K562 (cell line): ENCODE results near the gene MYH9. TPM values are rescaled to one million over a fixed set of nuclear protein-coding genes. Genes with fewer than 3 reads are reported as not detected.
"Not testable (repeated sequence)": the region's sequence is repeated elsewhere in the genome, so short reads cannot be mapped to it uniquely, and the experiment has no call there.

Experiments
- ATAC-seq: fragments of 200-7000 bp; cut with Tn5 transposase; 3 replicates; pipeline ENCODE4 v1.9.1; 2020; ENCODE audit warnings: moderate library complexity
- BruUV-seq: library from RNA; stranded (reverse); fragments of 400-500 nt; replicated peaks from 2 replicates; lab custom pipeline; 2021; lab: Mats Ljungman, UMichigan
- CTCF ChIA-PET: fragments of 300-600 bp; formaldehyde crosslinking; extraction: SDS; loops from one replicate; lab custom pipeline; 2021; ENCODE audit warnings: low intra/inter-chr PET ratio; lab: Yijun Ruan, JAX
- POLR2A ChIA-PET: fragments of 300-600, 350-650 bp; sonication (Branson Sonifier 250); formaldehyde crosslinking; extraction: SDS; loops from one replicate; lab custom pipeline; 2021; ENCODE audit warnings: antibody characterized with exemption, inconsistent platforms; lab: Yijun Ruan, JAX
- DNase-seq, 4 experiments: peaks; one replicate each; pipeline versions ENCODE4 v3.0.0 to v3.0.0-alpha.2; 2011 to 2018; ENCODE audit warnings: low spot score in 3 of 4, mixed read lengths in 3 of 4; ENCODE audit errors: extremely low read depth in 1 of 4
- FAIRE-seq: peaks from 2 replicates; lab custom pipeline; 2011; peaks lifted over from hg19 to GRCh38; lab: Jason Lieb, UNC
- H2AFZ ChIP-seq: 2 replicates; pipeline ENCODE4 v1.6.0; 2011; ENCODE audit warnings: low read depth, low read length, control low read depth, inconsistent platforms
- H3K27ac ChIP-seq: fragments of 200-600 bp; 3 replicates; pipeline ENCODE4 v1.8.0; 2011; ENCODE audit warnings: low read depth, mild to moderate bottlenecking, control low read depth, inconsistent platforms, low read length, moderate library complexity, mixed read lengths; ENCODE audit errors: extremely low read depth
- H3K27me3 ChIP-seq, 2 experiments: fragments of 300-600 bp in 1 of 2; 2 replicates in 1 of 2; 3 replicates in 1 of 2; pipeline versions ENCODE4 v1.6.0 to v1.8.0; 2011; ENCODE audit warnings: inconsistent platforms in 2 of 2, low read length in 2 of 2, mild to moderate bottlenecking in 1 of 2, mixed read lengths in 1 of 2, moderate library complexity in 1 of 2; ENCODE audit not compliant: control insufficient read depth in 2 of 2, insufficient read depth in 2 of 2
- H3K36me3 ChIP-seq: fragments of 300-600 bp; 3 replicates; pipeline ENCODE4 v1.8.0; 2011; ENCODE audit warnings: mild to moderate bottlenecking, low read length, inconsistent platforms; ENCODE audit not compliant: control insufficient read depth, insufficient read depth
- H3K4me1 ChIP-seq, 2 experiments: fragments of 200-600 bp in 1 of 2; replicated peaks in 1 of 2; 2 replicates in 1 of 2; 3 replicates in 1 of 2; pipeline versions ENCODE4 v1.5.1 to v1.8.0; 2011; ENCODE audit warnings: inconsistent platforms in 2 of 2, low read length in 2 of 2, mild to moderate bottlenecking in 1 of 2, mixed read lengths in 1 of 2, moderate library complexity in 1 of 2; ENCODE audit not compliant: control insufficient read depth in 2 of 2, insufficient read depth in 2 of 2
- H3K4me2 ChIP-seq: 2 replicates; pipeline ENCODE4 v1.6.1; 2011; ENCODE audit warnings: low read length, control low read depth, inconsistent platforms, mixed read lengths; ENCODE audit not compliant: insufficient read depth
- H3K4me3 ChIP-seq: fragments of 200-600 bp; sonication (generic), shearing (Covaris generic); 2 replicates; pipeline ENCODE4 v1.5.1; 2016; ENCODE audit warnings: control low read depth, inconsistent platforms
- H3K79me2 ChIP-seq: fragments of 200-600 bp; 3 replicates; pipeline ENCODE4 v1.8.0; 2011; ENCODE audit warnings: low read length, inconsistent platforms; ENCODE audit not compliant: control insufficient read depth, insufficient read depth
- H3K9ac ChIP-seq, 2 experiments: 2 replicates each; pipeline versions ENCODE4 v1.6.0 to v1.6.1; 2011; ENCODE audit warnings: low read depth in 2 of 2, low read length in 2 of 2, control low read depth in 1 of 2, inconsistent platforms in 1 of 2, mild to moderate bottlenecking in 1 of 2, mixed read lengths in 1 of 2; ENCODE audit not compliant: insufficient read depth in 1 of 2
- H3K9me1 ChIP-seq: one replicate; pipeline ENCODE4 v1.6.0; 2011; ENCODE audit warnings: inconsistent platforms, mild to moderate bottlenecking, low read length, moderate library complexity; ENCODE audit not compliant: control insufficient read depth, insufficient read depth
- H3K9me3 ChIP-seq: replicated peaks from 2 replicates; pipeline ENCODE4 v1.5.1; 2011; ENCODE audit warnings: low read depth, low read length, inconsistent platforms; ENCODE audit not compliant: control insufficient read depth, insufficient read depth
- H4K20me1 ChIP-seq: replicated peaks from 2 replicates; pipeline ENCODE4 v1.6.1; 2011; ENCODE audit warnings: low read length, inconsistent platforms, mixed read lengths; ENCODE audit not compliant: control insufficient read depth, insufficient read depth
- CREM ChIP-seq: IDR thresholded peaks from 2 replicates; pipeline ENCODE4 v1.6.1; 2014; ENCODE audit warnings: antibody characterized with exemption, low read depth
- POLR2G ChIP-seq: fragments of 200-400 bp; formaldehyde crosslinking; IDR thresholded peaks from 2 replicates; pipeline ENCODE4 v1.6.1; 2017; ENCODE audit warnings: low read depth, mild to moderate bottlenecking, antibody characterized with exemption, low read length, moderate library complexity
- ZC3H4 ChIP-seq: sonication (generic); formaldehyde crosslinking; IDR thresholded peaks from 2 replicates; pipeline ENCODE4 v1.9.0; 2021; ENCODE audit warnings: missing genetic modification reagents, borderline replicate concordance
- ZKSCAN1 ChIP-seq: fragments of 150-350 bp; IDR thresholded peaks from 2 replicates; pipeline ENCODE4 v1.6.1; 2016; ENCODE audit warnings: low read depth, low read length
- ZNF584 ChIP-seq: fragments of 200-800 bp; sonication (Bioruptor generic); IDR thresholded peaks from 2 replicates; pipeline ENCODE4 v1.6.1; 2016; ENCODE audit warnings: low read depth, mild to moderate bottlenecking, missing genetic modification characterization, missing compliant biosample characterization
- WGBS: fragments of 100-300 bp; shearing (Covaris generic); methylation state at CpG from one replicate; pipeline ENCODE4 v1.1.6; 2016; ENCODE audit warnings: low coverage, mixed read lengths; ENCODE audit not compliant: insufficient coverage; ENCODE audit errors: missing lambda C conversion rate; 5-methylcytosine and 5-hydroxymethylcytosine counted together
- in situ Hi-C: fragments of 300-500 bp; cut with MboI; formaldehyde crosslinking; loops from 4 replicates; pipeline ENCODE4 v1.15.0; 2018; ENCODE audit warnings: inconsistent platforms, mixed read lengths
- intact Hi-C: fragments of 100-400 bp; cut with micrococcal nuclease; formaldehyde crosslinking; loops from 2 replicates; pipeline ENCODE4 v1.14.2; 2022
- polyA plus RNA-seq, 8 experiments: library from polyadenylated mRNA; depleted of rRNA in 4 of 8; stranded (reverse) in 5 of 8; unstranded in 3 of 8; fragments of >200 nt; fragmentation: Nextera tagmentation in 2 of 8; fragmentation: Illumina TruSeq in 1 of 8; extraction: Ambion mirVana in 2 of 8; extraction: Trizol in 1 of 8; gene quantifications; 2 replicates each; pipeline versions ENCODE4 v1.2.1 to v1.2.3, GENCODE V29; 2011 to 2014; ENCODE audit warnings: inconsistent platforms in 1 of 8, missing spikeins in 1 of 8
- total RNA-seq, 7 experiments: library from RNA; depleted of rRNA in 6 of 7; stranded (reverse); fragments of >200 nt in 6 of 7; fragmentation: Illumina TruSeq in 2 of 7; extraction: Trizol in 2 of 7; gene quantifications; 2 replicates each; pipeline versions ENCODE4 v1.2.1 to v1.2.3, GENCODE V29; 2011 to 2021; ENCODE audit warnings: low replicate concordance in 1 of 7
- TF ChIP-seq, protein P1 (sequence below): fragments of 250-450 bp; sonication (Bioruptor Pico); IDR thresholded peaks from 2 replicates; pipeline ENCODE4 v1.8.0; 2022; ENCODE audit warnings: moderate library complexity, mild to moderate bottlenecking, inconsistent platforms

Gene MYH9
- total and polyA plus RNA-seq, 9 of the 15 experiments (the other 6 are each of a cell fraction or from before 2014, with no cell fraction given), result 0.71 to 111 (median 24.6) TPM

DNA sequence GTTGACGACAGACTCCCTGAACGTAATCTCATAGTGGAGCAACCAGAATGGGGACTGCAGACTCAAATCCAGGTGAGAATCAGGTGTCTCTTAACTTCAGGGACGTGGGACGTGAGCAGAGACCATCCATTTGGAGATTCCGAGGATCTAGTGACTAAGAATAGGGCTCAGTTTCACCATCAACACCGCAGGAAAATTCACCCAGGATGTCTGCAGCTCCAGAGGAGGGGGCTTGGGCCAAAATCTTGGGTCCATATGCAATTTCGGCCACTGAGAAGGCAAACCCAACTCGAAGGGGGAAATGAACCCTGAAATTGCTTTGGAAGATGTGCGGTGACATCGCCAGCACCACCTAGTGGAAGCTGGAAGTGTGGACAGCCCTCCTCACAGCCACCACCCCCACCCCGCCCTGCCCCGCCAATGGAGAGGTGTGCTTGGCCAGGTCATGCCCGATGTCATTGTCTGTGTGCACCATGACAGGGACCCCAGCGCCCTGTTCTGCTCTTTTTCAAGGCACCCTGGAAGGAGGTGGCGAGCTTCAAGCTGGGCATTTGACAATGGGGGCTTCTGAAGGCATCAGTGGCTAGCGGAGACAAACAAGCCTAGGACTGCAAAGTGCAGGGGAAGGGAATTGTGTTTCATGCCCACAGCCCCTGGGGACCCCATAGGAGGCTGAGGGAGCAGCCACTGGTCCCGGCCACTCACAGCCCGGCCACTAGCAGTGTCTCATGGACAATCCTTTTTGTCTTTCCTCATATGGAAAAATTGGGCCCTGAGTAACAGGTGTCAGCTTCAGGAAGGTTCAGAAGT lies 110.1 kb downstream of the MYH9 start (continued):
- TF ChIP-seq ZKSCAN1 (no peak), POLR2G (0 out of 2 replicates have a peak, but pooled peaks have one; percentile 24), CREM (peak; percentile 30; the same call in 1 of the 2 replicates), ZNF584 (CRISPR knock-in tag) (no peak)

DNA sequence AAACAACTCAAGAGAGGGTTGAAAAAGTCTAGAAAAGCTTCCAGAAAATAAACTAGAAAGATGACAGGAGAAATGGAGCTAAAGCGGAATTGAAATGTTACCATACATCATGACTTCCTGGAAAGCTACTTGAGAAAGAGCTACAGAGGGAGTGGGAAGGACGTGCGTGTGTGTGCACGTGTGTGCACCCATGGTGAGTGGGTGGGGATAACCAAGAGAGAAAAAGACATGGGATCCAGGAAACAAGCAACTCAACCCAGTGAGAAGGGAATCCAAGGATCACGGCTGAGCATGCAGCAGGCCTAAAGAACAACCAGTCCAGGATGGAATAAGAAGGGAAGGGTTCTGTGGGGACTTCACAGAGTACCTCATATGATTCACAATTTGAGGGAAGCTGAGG lies 113.2 kb downstream of the MYH9 start:
- no peak for TF ChIP-seq ZC3H4 (CRISPR knock-in tag)
- TF ChIP-seq, protein P1, sequence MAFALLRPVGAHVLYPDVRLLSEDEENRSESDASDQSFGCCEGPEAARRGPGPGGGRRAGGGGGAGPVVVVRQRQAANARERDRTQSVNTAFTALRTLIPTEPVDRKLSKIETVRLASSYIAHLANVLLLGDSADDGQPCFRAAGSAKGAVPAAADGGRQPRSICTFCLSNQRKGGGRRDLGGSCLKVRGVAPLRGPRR (CRISPR knock-in tag), result no peak
- WGBS, result 21% methylated on average over 4 of the region's 5 CpGs
- Histone ChIP-seq H3K9me3 (no peaks in the 10 kb centered on the region), H3K9me1 (no peaks in the 10 kb centered on the region), H3K4me2 (no peak overlapping the region), H4K20me1 (no peaks in the 10 kb centered on the region), H3K4me1 (peaks cover 0 to 4% of the 10 kb centered on the region in 2 experiments; a peak in 2 of 5 replicates), H3K27ac (no peak overlapping the region), H2AFZ (peak overlapping the region; percentile 51; the same call in 1 of the 2 replicates), H3K4me3 (no peak overlapping the region), H3K36me3 (no peaks in the 10 kb centered on the region), H3K27me3 (no peaks in the 10 kb centered on the region), H3K79me2 (no peaks in the 10 kb centered on the region), H3K9ac (no peak overlapping the region)
- no peak for FAIRE-seq
- DNase-seq, result no peak
- ChIA-PET POLR2A (interaction anchor here (0.6 to 1.3 kb wide), 2 partner anchors 12 to 58 kb away, joined by 3 read pairs; no protein-coding TSS in a partner anchor), CTCF (interaction anchor here (0.6 kb wide), 1 partner anchor 645 kb away, joined by 3 read pairs; no protein-coding TSS in a partner anchor)
- ATAC-seq, result no peak
- in situ Hi-C loops (no loop called here), intact Hi-C loops (no loop called here)
- BruUV-seq, result no TSS peak

DNA sequence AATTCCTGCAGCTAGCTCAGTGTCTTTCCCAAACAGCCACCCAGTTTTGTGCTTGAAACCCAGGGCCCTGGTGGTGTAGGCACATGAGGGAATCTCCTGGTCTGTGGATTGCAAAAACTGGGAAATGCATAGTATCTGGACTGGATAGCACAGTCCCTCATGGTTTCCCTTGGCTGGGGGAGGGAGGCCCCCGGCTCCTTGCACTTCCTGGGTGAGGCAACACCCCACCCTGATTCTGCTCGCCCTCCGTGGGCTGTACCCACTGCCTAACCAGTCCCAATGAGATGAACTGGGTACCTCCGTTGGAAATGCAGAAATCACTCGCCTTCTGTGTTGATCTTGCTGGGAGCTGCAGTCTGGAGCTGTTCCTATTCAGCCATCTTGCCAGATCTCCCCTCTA lies 115.8 kb downstream of the MYH9 start:
- H3K36me3 ChIP-seq, DNase-seq, H2AFZ ChIP-seq, H3K9me3 ChIP-seq, in situ Hi-C loops, intact Hi-C loops, H3K4me2 ChIP-seq, ATAC-seq, CTCF ChIA-PET, H3K27me3 ChIP-seq, H3K4me3 ChIP-seq, H3K9ac ChIP-seq, FAIRE-seq, H3K79me2 ChIP-seq, H3K4me1 ChIP-seq, H4K20me1 ChIP-seq, BruUV-seq, H3K9me1 ChIP-seq, H3K27ac ChIP-seq: not testable (repeated sequence)
- WGBS, result 100% methylated on average over 1 of the region's 5 CpGs
- POLR2A ChIA-PET, result interaction anchor here (1.0 to 1.5 kb wide), 3 partner anchors 8 to 19 kb away, joined by 3 to 4 read pairs (median 3); partner anchors contain the start of gene APOL1
